Lung microvascular endothelial cell (primary cell): ENCODE data around the gene LGR6. TPM values are rescaled to one million over a fixed set of nuclear protein-coding genes. Genes with fewer than 3 reads are reported as not detected.
A peak's percentile ranks its signal among the peaks of the same experiment; 100 is the strongest.

Experiments
- DNase-seq, 2 donors: peaks; one replicate each; pipeline versions ENCODE4 v3.0.0 to v3.0.0-alpha.2; 2010; ENCODE audit warnings: low read depth in 2 of 2
- total RNA-seq: library from RNA; depleted of rRNA; stranded (reverse); fragments of >200 nt; gene quantifications from 2 replicates; pipeline ENCODE4 v1.2.1, GENCODE V29; 2014

LGR6 gene
- total RNA-seq, 1 donor from 2014 or later = not detected

- no peak for DNase-seq
Observed at GRCh38 chr1:202198366-202198724, 4.7 kb downstream of the LGR6 start.

DNA sequence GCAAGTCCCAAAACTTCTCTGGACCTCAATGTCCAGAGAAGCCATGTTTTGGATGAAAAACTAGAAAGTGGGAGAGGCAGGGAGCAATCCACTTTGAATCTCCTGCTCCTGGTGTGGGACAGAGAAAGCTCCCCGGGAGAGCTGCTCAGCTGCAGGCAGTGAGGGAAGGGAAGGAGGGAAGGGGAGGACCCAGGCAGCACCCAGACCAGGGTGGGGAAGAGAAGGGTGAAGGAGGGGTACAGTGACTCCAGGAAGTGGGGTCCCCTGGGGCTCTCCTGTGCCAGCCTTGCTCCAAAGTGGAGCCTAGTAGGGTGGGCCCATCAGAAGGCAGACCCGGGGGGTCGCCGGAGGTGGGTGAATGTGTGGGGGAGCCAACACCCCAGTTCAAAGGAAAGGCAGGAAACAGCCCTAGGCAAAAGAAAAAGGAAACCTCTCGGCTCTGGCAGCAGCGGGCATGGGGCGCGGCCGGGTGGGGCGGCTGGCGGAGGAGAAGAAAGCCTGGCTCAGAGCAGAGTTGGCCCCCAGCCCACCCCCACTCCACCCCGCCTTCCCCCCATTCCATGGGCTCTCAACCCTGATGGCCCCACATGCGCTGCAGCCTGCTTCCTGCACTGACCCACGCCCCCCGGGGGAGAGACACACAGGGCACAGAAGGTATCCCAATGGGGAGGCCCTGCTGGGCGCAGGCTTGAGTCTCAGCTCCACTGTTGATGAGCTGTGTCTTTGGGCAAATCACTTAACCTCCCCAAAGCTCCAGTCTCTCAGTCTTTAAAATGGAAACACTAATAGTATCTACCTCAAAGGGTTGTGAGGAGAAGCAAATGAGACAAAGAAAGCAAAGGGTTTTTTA is 5.7 kb downstream of the LGR6 start:
- DNase-seq = no peak

- no peak for DNase-seq
Observed at GRCh38 chr1:202200112-202200548, 6.5 kb downstream of the LGR6 start.

DNA sequence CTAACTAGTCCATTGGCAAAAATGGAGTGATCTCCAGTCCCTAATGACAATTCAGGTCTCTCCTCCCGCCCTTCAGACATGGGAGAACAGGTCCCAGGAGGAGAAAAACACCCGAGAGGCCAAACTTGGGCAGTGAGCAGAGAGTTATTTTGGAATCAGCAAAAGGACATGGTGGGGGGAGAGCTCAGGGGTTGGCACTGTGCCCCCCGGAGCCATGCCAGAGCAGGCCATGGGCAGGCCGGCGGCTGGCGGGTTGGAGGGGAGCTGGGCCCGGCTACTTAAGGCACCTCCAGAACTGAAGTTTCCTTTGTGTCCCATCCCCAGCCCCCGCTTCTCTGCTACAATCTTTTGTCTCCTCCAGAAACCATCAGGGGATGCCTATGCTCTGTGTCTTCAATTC is 7.1 kb downstream of the LGR6 start:
- no peak for DNase-seq

GRCh38 chr1:202201266-202201665 is 7.7 kb downstream of the LGR6 start:
- no peak for DNase-seq

DNA sequence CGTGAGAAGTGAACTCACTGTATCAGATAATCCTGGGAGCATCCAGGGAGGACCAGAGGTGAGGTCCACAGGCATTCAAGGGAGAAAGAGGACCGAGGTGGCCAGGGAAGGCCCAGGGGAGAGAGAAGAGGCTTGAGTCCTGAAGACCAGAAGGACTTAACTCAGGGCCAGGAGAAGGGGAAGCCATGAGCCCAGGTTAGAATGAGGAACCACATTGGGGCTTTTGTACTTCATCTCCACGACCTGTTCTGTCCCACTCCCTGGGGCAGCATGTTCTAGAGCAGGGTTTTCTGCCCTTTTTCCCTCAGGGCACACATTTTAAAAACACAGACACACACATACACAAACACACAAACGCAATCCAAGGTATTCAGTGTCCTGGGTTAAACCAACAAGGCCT is 8.4 kb downstream of the LGR6 start:
- no peak for DNase-seq

- DNase-seq = no peak
Observed at GRCh38 chr1:202202500-202203168, 9.0 kb downstream of the LGR6 start.

- no peak for DNase-seq
Observed at GRCh38 chr1:202203238-202204039, 9.8 kb downstream of the LGR6 start.

DNA sequence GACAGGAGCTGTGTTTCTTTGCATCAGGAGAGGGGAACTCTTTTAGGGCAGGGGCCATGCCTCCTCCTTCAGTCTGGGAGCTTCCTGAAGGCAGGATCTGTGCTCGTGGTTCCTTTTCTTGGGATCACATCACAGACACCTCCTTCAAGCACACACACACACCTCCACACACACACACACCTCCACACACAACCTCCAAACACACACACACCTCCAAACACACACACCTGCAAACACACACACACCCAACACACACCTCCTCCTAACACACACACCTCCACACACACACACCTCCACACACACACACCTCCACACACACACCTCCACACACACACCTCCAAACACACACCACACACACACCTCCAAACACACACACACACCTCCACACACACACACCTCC is 10.5 kb downstream of the LGR6 start:
- DNase-seq = no peak

DNA sequence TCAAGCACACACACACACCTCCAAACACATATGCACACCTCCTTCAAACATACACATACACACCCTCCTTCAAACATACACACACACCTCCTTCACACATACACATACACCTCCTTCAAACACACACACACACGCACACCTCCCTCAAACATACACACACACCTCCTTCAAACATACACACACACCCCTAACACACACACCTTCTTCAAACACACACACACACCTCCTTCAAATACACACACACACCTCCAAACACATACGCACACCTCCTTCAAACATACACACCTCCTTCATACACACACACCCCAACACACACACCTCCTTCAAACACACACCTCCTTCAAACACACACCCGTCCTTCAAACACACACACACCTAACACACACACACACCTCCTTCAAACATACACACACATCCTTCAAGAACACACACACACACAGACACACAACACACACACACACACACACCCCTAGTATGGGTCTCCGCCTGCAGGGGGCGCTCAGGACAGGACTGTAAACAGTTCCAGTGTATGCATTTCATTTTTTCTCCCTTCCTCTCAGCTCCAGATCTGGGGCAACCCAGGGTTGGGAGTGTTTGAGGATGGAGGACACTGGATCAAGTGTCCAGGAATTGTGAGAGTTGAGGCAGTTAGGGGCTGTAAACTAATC is 12.1 kb downstream of the LGR6 start:
- DNase-seq = peak; percentile 13 to 52

- peak; percentile 69 to 82 for DNase-seq
Observed at GRCh38 chr1:202207292-202207691, 13.7 kb downstream of the LGR6 start.

DNA sequence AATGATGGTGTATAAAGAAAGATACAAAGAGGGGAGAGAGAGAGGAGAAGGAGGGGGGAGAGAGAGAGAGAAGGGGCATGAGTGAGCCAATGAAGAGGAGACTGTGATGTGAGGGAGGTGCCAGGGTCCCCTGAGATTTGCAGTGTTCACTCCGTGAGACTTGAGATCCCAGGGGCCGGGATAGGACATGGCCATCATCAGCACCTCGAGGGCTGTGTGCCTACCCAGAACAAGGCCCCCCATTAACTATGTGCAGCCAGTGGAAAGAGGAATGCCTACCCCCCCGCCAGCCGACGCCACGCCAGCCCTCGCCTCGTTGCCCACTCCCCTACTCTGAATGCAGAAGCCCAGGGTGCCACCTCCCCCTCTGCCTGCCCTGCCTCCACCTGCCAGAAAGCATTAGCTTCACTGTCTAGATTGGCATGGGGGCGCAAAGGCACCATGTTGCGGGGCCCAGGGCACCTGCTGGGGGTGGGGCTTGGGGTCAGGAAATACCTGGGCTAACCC is 14.8 kb downstream of the LGR6 start:
- DNase-seq = no peak

- DNase-seq = no peak
Observed at GRCh38 chr1:202210385-202210784, 16.8 kb downstream of the LGR6 start.

DNA sequence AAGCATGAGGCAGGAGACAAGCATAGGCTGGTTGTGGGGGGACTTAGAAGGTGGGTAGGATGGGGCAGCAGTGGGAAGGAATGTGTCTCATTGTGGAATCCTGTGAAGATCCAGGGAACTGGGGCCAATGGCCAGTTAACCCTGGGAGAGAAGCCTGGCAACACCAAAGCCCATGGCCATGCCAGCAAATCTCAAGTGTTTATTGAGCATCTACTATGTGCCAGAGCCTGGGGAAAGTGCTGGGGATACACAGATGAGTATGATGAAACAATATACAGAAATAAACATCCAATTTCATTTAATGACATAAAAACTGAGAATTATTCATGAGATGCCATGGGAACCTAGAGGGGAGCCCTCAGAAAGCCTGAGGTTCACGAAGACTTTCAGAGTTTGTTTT is 17.4 kb downstream of the LGR6 start:
- DNase-seq = no peak

GRCh38 chr1:202212787-202213186 is 19.2 kb downstream of the LGR6 start:
- DNase-seq = no peak

DNA sequence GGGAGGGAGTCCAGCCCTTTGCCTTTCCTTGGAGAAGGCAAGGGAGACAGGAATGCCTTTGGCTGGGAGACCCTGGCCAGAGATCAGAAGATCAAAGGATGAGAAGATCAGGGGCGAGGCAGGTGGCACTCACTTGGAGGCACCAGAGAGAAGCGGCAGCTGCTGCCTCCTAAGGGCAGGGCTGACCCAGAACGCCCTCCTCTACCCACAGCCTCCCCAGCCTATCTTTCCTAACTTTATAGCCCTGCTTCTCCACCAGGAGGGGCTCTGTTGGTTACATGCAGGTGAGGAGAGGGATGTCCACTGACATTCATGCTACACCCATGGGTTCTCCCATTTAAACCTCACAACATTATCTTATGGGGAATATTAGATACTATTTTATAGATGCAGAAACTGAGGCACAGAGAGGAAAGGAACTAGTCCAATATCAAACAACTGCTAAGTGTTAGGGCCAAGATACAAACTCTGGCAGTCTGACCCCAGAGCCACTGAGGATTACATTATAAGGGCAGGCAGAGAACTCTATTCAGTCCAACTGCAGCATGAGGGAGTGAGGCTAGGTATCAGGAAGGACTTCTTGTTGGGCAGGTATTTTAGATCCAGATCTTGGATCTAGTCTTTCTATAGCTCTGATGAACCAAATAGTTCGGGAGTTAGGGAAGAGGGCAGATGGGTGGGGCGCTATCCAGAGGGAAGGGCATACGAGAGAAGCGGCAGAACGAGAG is 19.9 kb downstream of the LGR6 start:
- DNase-seq = no peak

GRCh38 chr1:202214089-202214843 is 20.7 kb downstream of the LGR6 start:
- no peak for DNase-seq

- no peak for DNase-seq
Observed at GRCh38 chr1:202215472-202216130, 22.0 kb downstream of the LGR6 start.

DNA sequence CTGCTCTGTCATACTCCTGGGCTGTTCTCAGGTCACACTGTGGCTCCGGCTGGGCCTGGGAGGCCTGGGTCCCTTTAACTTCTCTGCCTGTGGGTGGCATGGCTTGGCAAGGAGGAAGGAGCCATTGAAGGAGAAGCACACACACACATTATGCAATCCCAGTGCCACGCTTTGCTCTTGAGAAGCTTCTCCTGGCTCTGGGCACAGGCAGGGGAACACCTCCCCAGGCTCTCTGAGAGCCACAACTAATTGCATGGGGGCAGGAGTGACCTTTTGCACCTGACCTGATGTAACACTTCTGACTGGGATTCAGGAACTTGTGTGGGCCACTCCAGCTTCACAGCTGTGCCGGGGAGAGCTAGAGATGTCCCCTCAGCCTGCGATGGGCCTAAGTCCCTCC is 23.1 kb downstream of the LGR6 start:
- no peak for DNase-seq

DNA sequence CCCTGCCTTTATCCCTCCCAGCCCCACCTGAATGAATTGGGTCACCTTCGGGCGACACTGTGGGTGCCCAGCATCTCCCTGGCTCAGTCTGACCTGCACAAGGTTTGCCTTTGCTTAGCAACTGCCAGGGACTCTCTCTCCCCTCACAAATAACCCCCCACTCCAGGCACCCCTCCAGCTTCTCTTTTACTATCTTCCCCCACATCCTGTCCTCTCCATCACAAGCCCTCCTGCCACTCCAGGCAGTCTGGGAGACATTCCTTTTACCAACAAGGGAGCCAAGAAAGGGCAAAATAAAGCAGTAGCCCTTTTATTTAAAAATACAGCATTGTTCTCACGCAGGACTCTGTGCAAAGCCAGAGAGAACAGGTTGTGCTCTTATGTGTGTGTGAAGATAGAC is 23.9 kb downstream of the LGR6 start:
- no peak for DNase-seq
